Mesenchymal stem cell (in vitro differentiated cells and primary cell): ENCODE data around the gene PRR7.

Experiments
- DNase-seq: peaks from one replicate; pipeline ENCODE4 v3.0.0-alpha.2; 2013
- H2AFZ ChIP-seq: one replicate; pipeline ENCODE4 v1.6.1; 2013; ENCODE audit warnings: low read depth, mild to moderate bottlenecking, control low read depth, inconsistent platforms, low read length, moderate library complexity
- H2AK5ac ChIP-seq: 2 replicates; pipeline ENCODE4 v1.6.1; 2013; ENCODE audit warnings: low read length, moderate library complexity, mild to moderate bottlenecking, inconsistent platforms; ENCODE audit not compliant: severe bottlenecking
- H2BK120ac ChIP-seq: one replicate; pipeline ENCODE4 v1.6.1; 2013; ENCODE audit warnings: low read depth, mild to moderate bottlenecking, inconsistent platforms, low read length, moderate library complexity
- H2BK12ac ChIP-seq, 2 experiments: one replicate each; pipeline ENCODE4 v1.6.1; 2013; ENCODE audit warnings: inconsistent platforms in 2 of 2, low read length in 2 of 2, mild to moderate bottlenecking in 2 of 2, moderate library complexity in 2 of 2, control low read depth in 1 of 2
- H2BK15ac ChIP-seq: one replicate; pipeline ENCODE4 v1.6.1; 2013; ENCODE audit warnings: mild to moderate bottlenecking, low read depth, inconsistent platforms; ENCODE audit not compliant: poor library complexity, severe bottlenecking
- H2BK5ac ChIP-seq: 2 replicates; pipeline ENCODE4 v1.6.1; 2013; ENCODE audit warnings: low read depth, mild to moderate bottlenecking, low read length, control low read depth, inconsistent platforms; ENCODE audit not compliant: poor library complexity, severe bottlenecking
- H3K14ac ChIP-seq, 2 experiments: one replicate each; pipeline ENCODE4 v1.6.1; 2013; ENCODE audit warnings: inconsistent platforms in 2 of 2, low read length in 2 of 2, control low read depth in 1 of 2, mild to moderate bottlenecking in 1 of 2, moderate library complexity in 1 of 2
- H3K18ac ChIP-seq, 2 experiments: one replicate each; pipeline ENCODE4 v1.6.1; 2013; ENCODE audit warnings: inconsistent platforms in 2 of 2, low read length in 2 of 2, control low read depth in 1 of 2, low read depth in 1 of 2, mild to moderate bottlenecking in 1 of 2
- H3K23ac ChIP-seq, 2 experiments: one replicate each; pipeline ENCODE4 v1.6.1; 2013; ENCODE audit warnings: inconsistent platforms in 2 of 2, low read length in 2 of 2, mild to moderate bottlenecking in 2 of 2, moderate library complexity in 2 of 2, control low read depth in 1 of 2
- H3K27ac ChIP-seq: 2 replicates; pipeline ENCODE4 v1.5.1; 2013; ENCODE audit warnings: mild to moderate bottlenecking, moderate library complexity, low read length, control low read depth, inconsistent platforms; ENCODE audit not compliant: poor library complexity, severe bottlenecking
- H3K27me3 ChIP-seq, 2 experiments: 2 replicates each; pipeline versions ENCODE4 v1.6.1 to v1.7.0; 2013; ENCODE audit warnings: low read length in 2 of 2, mild to moderate bottlenecking in 2 of 2, moderate library complexity in 2 of 2, control low read depth in 1 of 2, inconsistent platforms in 1 of 2; ENCODE audit not compliant: control insufficient read depth in 1 of 2, insufficient read depth in 1 of 2
- H3K36me3 ChIP-seq, 2 experiments: 2 replicates each; pipeline versions ENCODE4 v1.6.1 to v1.7.0; 2013; ENCODE audit warnings: low read length in 2 of 2, control low read depth in 1 of 2, inconsistent platforms in 1 of 2, low read depth in 1 of 2, mild to moderate bottlenecking in 1 of 2; ENCODE audit not compliant: insufficient read depth in 2 of 2, control insufficient read depth in 1 of 2
- H3K4ac ChIP-seq, 2 experiments: one replicate each; pipeline ENCODE4 v1.6.1; 2013; ENCODE audit warnings: inconsistent platforms in 2 of 2, low read length in 2 of 2, mild to moderate bottlenecking in 2 of 2, moderate library complexity in 2 of 2, control low read depth in 1 of 2, low read depth in 1 of 2
- H3K4me1 ChIP-seq: 2 replicates; pipeline ENCODE4 v1.6.1; 2013; ENCODE audit warnings: low read depth, low read length, control low read depth; ENCODE audit not compliant: control insufficient read depth, insufficient read depth
- H3K4me2 ChIP-seq: 2 replicates; pipeline ENCODE4 v1.6.1; 2013; ENCODE audit warnings: low read length, mild to moderate bottlenecking, inconsistent platforms; ENCODE audit not compliant: poor library complexity, severe bottlenecking
- H3K4me3 ChIP-seq, 2 experiments: 2 replicates each; pipeline versions ENCODE4 v1.5.1 to v1.7.0; 2013; ENCODE audit warnings: low read length in 2 of 2, mild to moderate bottlenecking in 2 of 2, control low read depth in 1 of 2, low read depth in 1 of 2; ENCODE audit not compliant: insufficient read depth in 1 of 2
- H3K79me1 ChIP-seq: replicated peaks from 2 replicates; pipeline ENCODE4 v1.6.1; 2013; ENCODE audit warnings: mild to moderate bottlenecking, control low read depth, low read length, inconsistent platforms; ENCODE audit not compliant: poor library complexity, severe bottlenecking
- H3K9ac ChIP-seq: 2 replicates; pipeline ENCODE4 v1.7.0; 2013; ENCODE audit warnings: mild to moderate bottlenecking, low read length, moderate library complexity
- H3K9me3 ChIP-seq: 2 replicates; pipeline ENCODE4 v1.7.0; 2013; ENCODE audit warnings: mild to moderate bottlenecking, low read length; ENCODE audit not compliant: control insufficient read depth
- H4K8ac ChIP-seq: one replicate; pipeline ENCODE4 v1.6.1; 2013; ENCODE audit warnings: inconsistent platforms, mild to moderate bottlenecking, low read length, moderate library complexity
- H4K91ac ChIP-seq: one replicate; pipeline ENCODE4 v1.6.1; 2013; ENCODE audit warnings: mild to moderate bottlenecking, low read length, inconsistent platforms
- WGBS: methylation state at CpG from one replicate; pipeline ENCODE4 v1.1.7; 2013; ENCODE audit warnings: mixed read lengths; 5-methylcytosine and 5-hydroxymethylcytosine counted together

The PRR7 gene

GRCh38 chr5:177493795-177494345 is 47.3 kb downstream of the PRR7 start:
- peaks cover 67% of the 10 kb centered on the region for H3K4me1 ChIP-seq
- peak overlapping the region; percentile 82 to 83 for H3K18ac ChIP-seq
- H3K4ac ChIP-seq, result peak overlapping the region; percentile 20 to 81
- peak overlapping the region; percentile 90 for H2AK5ac ChIP-seq
- peak overlapping the region; percentile 94 for H3K9ac ChIP-seq
- peaks cover 8% of the 10 kb centered on the region for H3K79me1 ChIP-seq
- peak overlapping the region; percentile 49 for H2BK5ac ChIP-seq
- H3K36me3 ChIP-seq, result peaks cover 56 to 64% of the 10 kb centered on the region in 2 experiments
- peak overlapping the region; percentile 5 for H4K8ac ChIP-seq
- DNase-seq, result no peak
- H2BK120ac ChIP-seq, result peak overlapping the region; percentile 69
- H3K4me3 ChIP-seq, result peak overlapping the region in 1 of 2 experiments; percentile 63
- H2BK15ac ChIP-seq, result no peak overlapping the region
- H3K23ac ChIP-seq, result no peak overlapping the region
- H2AFZ ChIP-seq, result no peak overlapping the region
- H4K91ac ChIP-seq, result no peak overlapping the region
- H3K4me2 ChIP-seq, result peak overlapping the region; percentile 46
- 77% methylated on average over 5 of the region's 5 CpGs for WGBS
- H3K14ac ChIP-seq, result peak overlapping the region in 1 of 2 experiments; percentile 69
- H3K9me3 ChIP-seq, result no peaks in the 10 kb centered on the region
- H3K27ac ChIP-seq, result peak overlapping the region; percentile 99
- no peaks in the 10 kb centered on the region for H3K27me3 ChIP-seq
- peak overlapping the region in 1 of 2 experiments; percentile 45 for H2BK12ac ChIP-seq

GRCh38 chr5:177494346-177495195 is 48.0 kb downstream of the PRR7 start:
- Histone ChIP-seq H2BK5ac (peak overlapping the region; percentile 99), H3K9ac (peak overlapping the region; percentile 94), H3K23ac (no peak overlapping the region), H4K91ac (peak overlapping the region; percentile 87), H4K8ac (peak overlapping the region; percentile 67), H3K4me1 (peaks cover 60% of the 10 kb centered on the region), H3K4me2 (peak overlapping the region; percentile 62), H3K14ac (peak overlapping the region in 1 of 2 experiments; percentile 82), H3K4ac (peak overlapping the region; percentile 49 to 81), H3K18ac (peak overlapping the region; percentile 82 to 83), H3K4me3 (peak overlapping the region; percentile 15 to 80), H3K36me3 (peaks cover 49 to 57% of the 10 kb centered on the region in 2 experiments), H3K79me1 (peaks cover 7% of the 10 kb centered on the region), H2AK5ac (peak overlapping the region; percentile 90), H3K27me3 (no peaks in the 10 kb centered on the region), H2BK120ac (peak overlapping the region; percentile 90), H3K27ac (peak overlapping the region; percentile 99), H2BK12ac (peak overlapping the region; percentile 69 to 87), H2BK15ac (peak overlapping the region; percentile 73), H3K9me3 (no peaks in the 10 kb centered on the region), H2AFZ (no peak overlapping the region)
- WGBS, result 5% methylated on average over 6 of the region's 11 CpGs
- peak; percentile 94 for DNase-seq

- Histone ChIP-seq H2BK120ac (peak overlapping the region; percentile 90), H3K23ac (no peak overlapping the region), H4K8ac (peak overlapping the region; percentile 67), H3K9me3 (no peaks in the 10 kb centered on the region), H3K27ac (peak overlapping the region; percentile 99), H2BK15ac (peak overlapping the region; percentile 73), H3K27me3 (no peaks in the 10 kb centered on the region), H2BK5ac (peak overlapping the region; percentile 99), H2AK5ac (peak overlapping the region; percentile 82), H3K4me3 (peak overlapping the region; percentile 69 to 80), H3K18ac (peak overlapping the region; percentile 81 to 100), H3K9ac (peak overlapping the region; percentile 94), H3K4ac (peak overlapping the region; percentile 94 to 98), H2AFZ (no peak overlapping the region), H3K79me1 (peaks cover 7% of the 10 kb centered on the region), H3K4me1 (peaks cover 51% of the 10 kb centered on the region), H4K91ac (peak overlapping the region; percentile 99), H2BK12ac (peak overlapping the region; percentile 93 to 96), H3K36me3 (peaks cover 40 to 48% of the 10 kb centered on the region in 2 experiments), H3K4me2 (peak overlapping the region; percentile 76), H3K14ac (peak overlapping the region in 1 of 2 experiments; percentile 82)
- DNase-seq, result peak; percentile 94
- WGBS, result 33% methylated on average over 14 of the region's 14 CpGs
Measured at GRCh38 chr5:177495243-177496060, 48.8 kb downstream of the PRR7 start.
